HCT116 (cell line): ENCODE results near the gene BIN2. TPM values are rescaled to one million over a fixed set of nuclear protein-coding genes. Genes with fewer than 3 reads are reported as not detected.

ENCODE experiments used
- ATAC-seq: fragments of 200-7000 bp; cut with Tn5 transposase; 2 replicates; pipeline ENCODE4 v1.9.1; 2020; ENCODE audit warnings: mild to moderate bottlenecking, moderate library complexity
- BruUV-seq: library from RNA; stranded (reverse); fragments of 400-500 nt; replicated peaks from 2 replicates; lab custom pipeline; 2021; lab: Mats Ljungman, UMichigan
- CTCF ChIA-PET: fragments of 300-600 bp; sonication (Branson Sonifier 250); formaldehyde crosslinking; loops from one replicate; lab custom pipeline; 2021; ENCODE audit warnings: antibody characterized with exemption; lab: Charles Lee
- POLR2A ChIA-PET: fragments of 300-600, 350-600 bp; sonication (Branson Sonifier 250); formaldehyde crosslinking; loops from one replicate; lab custom pipeline; 2021; ENCODE audit warnings: antibody characterized with exemption; lab: Charles Lee
- RAD21 ChIA-PET, 2 experiments: fragments of 300-600 bp; sonication (Branson Sonifier 250); formaldehyde crosslinking; loops; one replicate each; lab custom pipeline; 2023; ENCODE audit warnings: low total read pairs in 2 of 2; ENCODE audit not compliant: uncharacterized antibody in 2 of 2, unreplicated experiment in 2 of 2, low non-redundant PET in 1 of 2; lab: Charles Lee
- DNase-seq: peaks from one replicate; pipeline ENCODE4 v3.0.0-alpha.2; 2010; ENCODE audit warnings: low read depth, low spot score
- H2AFZ ChIP-seq: fragments of 200-600 bp; shearing (Covaris generic), sonication (generic); 2 replicates; pipeline ENCODE4 v1.6.1; 2017; ENCODE audit warnings: low read depth, mixed run types, mixed read lengths, antibody characterized with exemption, low read length; ENCODE audit not compliant: poor library complexity, severe bottlenecking
- H3K27ac ChIP-seq: 2 replicates; pipeline ENCODE4 v1.5.1; 2012; ENCODE audit warnings: low read depth, low read length
- H3K27me3 ChIP-seq: fragments of 200-600 bp; sonication (generic); 2 replicates; pipeline ENCODE4 v1.6.1; 2016; ENCODE audit warnings: mixed run types, low read length, mixed read lengths; ENCODE audit not compliant: insufficient read depth
- H3K36me3 ChIP-seq, 2 experiments: fragments of 200-500 bp in 1 of 2; fragments of 200-600 bp in 1 of 2; sonication (Bioruptor generic) in 1 of 2; sonication (generic) in 1 of 2; 2 replicates each; pipeline versions ENCODE4 v1.5.1 to v1.6.1; 2014 to 2016; ENCODE audit warnings: low read length in 2 of 2, inconsistent platforms in 1 of 2, mixed read lengths in 1 of 2, mixed run types in 1 of 2; ENCODE audit not compliant: insufficient read depth in 2 of 2, control insufficient read depth in 1 of 2
- H3K4me1 ChIP-seq, 2 experiments: fragments of 200-600 bp in 1 of 2; sonication (generic) in 1 of 2; 2 replicates each; pipeline versions ENCODE4 v1.5.1 to v1.6.1; 2012 to 2017; ENCODE audit warnings: low read length in 2 of 2, inconsistent platforms in 1 of 2, mild to moderate bottlenecking in 1 of 2, mixed read lengths in 1 of 2, mixed run types in 1 of 2, moderate library complexity in 1 of 2; ENCODE audit not compliant: insufficient read depth in 2 of 2, control insufficient read depth in 1 of 2
- H3K4me2 ChIP-seq: fragments of 200-600 bp; sonication (generic); 2 replicates; pipeline ENCODE4 v1.6.1; 2017; ENCODE audit warnings: mixed run types, low read length, mixed read lengths
- H3K4me3 ChIP-seq, 2 experiments: fragments of 200-600 bp in 1 of 2; sonication (generic) in 1 of 2; replicated peaks in 1 of 2; 2 replicates each; pipeline ENCODE4 v1.5.1; 2011 to 2016; ENCODE audit warnings: low read length in 2 of 2, control low read depth in 1 of 2, low read depth in 1 of 2, mild to moderate bottlenecking in 1 of 2, mixed read lengths in 1 of 2, mixed run types in 1 of 2
- H3K79me2 ChIP-seq: fragments of 200-600 bp; sonication (generic); 2 replicates; pipeline ENCODE4 v1.6.1; 2017; ENCODE audit warnings: mild to moderate bottlenecking, mixed run types, low read length, moderate library complexity, mixed read lengths; ENCODE audit not compliant: insufficient read depth
- H3K9ac ChIP-seq: fragments of 200-600 bp; sonication (generic); 2 replicates; pipeline ENCODE4 v1.6.1; 2016; ENCODE audit warnings: low read length, mixed read lengths
- H3K9me2 ChIP-seq: fragments of 200-600 bp; sonication (generic), shearing (Covaris generic); 2 replicates; pipeline ENCODE4 v1.6.1; 2017; ENCODE audit warnings: mixed run types, mild to moderate bottlenecking, moderate library complexity; ENCODE audit not compliant: insufficient read depth
- H3K9me3 ChIP-seq, 2 experiments: fragments of 200-500 bp in 1 of 2; fragments of 200-600 bp in 1 of 2; sonication (Bioruptor generic) in 1 of 2; sonication (generic) in 1 of 2; 2 replicates each; pipeline ENCODE4 v1.6.1; 2014 to 2017; ENCODE audit warnings: low read length in 2 of 2, mixed read lengths in 2 of 2, inconsistent platforms in 1 of 2, low read depth in 1 of 2, mild to moderate bottlenecking in 1 of 2, mixed run types in 1 of 2, moderate library complexity in 1 of 2; ENCODE audit not compliant: control insufficient read depth in 1 of 2, insufficient read depth in 1 of 2
- H4K20me1 ChIP-seq: fragments of 200-600 bp; sonication (generic), shearing (Covaris generic); 2 replicates; pipeline ENCODE4 v1.6.1; 2017; ENCODE audit warnings: mixed run types, mild to moderate bottlenecking, moderate library complexity; ENCODE audit not compliant: insufficient read depth
- CEBPB ChIP-seq: IDR thresholded peaks from 2 replicates; pipeline ENCODE4 v1.6.1; 2012; ENCODE audit warnings: low read depth
- EZH2phosphoT487 ChIP-seq: fragments of 200-600 bp; IDR thresholded peaks from 2 replicates; pipeline ENCODE4 v1.6.1; 2018; ENCODE audit warnings: antibody characterized with exemption, borderline replicate concordance
- FOSL1 ChIP-seq: IDR thresholded peaks from 2 replicates; pipeline ENCODE4 v1.6.1; 2012; ENCODE audit warnings: low read depth
- RAD21 ChIP-seq: IDR thresholded peaks from 2 replicates; pipeline ENCODE4 v1.6.1; 2012; ENCODE audit warnings: low read depth, mild to moderate bottlenecking
- SIN3A ChIP-seq: IDR thresholded peaks from 2 replicates; pipeline ENCODE4 v1.6.1; 2012; ENCODE audit warnings: low read depth
- SP1 ChIP-seq: IDR thresholded peaks from 2 replicates; pipeline ENCODE4 v1.6.1; 2012; ENCODE audit warnings: low read depth
- SRF ChIP-seq: IDR thresholded peaks from 2 replicates; pipeline ENCODE4 v1.6.1; 2012; ENCODE audit warnings: low read depth
- TCF7L2 ChIP-seq: IDR thresholded peaks from 2 replicates; pipeline ENCODE4 v1.7.0; 2011; ENCODE audit warnings: borderline replicate concordance, inconsistent platforms; ENCODE audit not compliant: insufficient read depth, insufficient read length; ENCODE audit errors: extremely low read depth
- YY1 ChIP-seq: IDR thresholded peaks from 2 replicates; pipeline ENCODE4 v1.6.1; 2011; ENCODE audit warnings: low read length, low read depth, moderate library complexity, mild to moderate bottlenecking; ENCODE audit not compliant: insufficient replicate concordance; ENCODE audit errors: extremely low read depth
- ZBTB33 ChIP-seq: IDR thresholded peaks from 2 replicates; pipeline ENCODE4 v1.6.1; 2011; ENCODE audit warnings: mild to moderate bottlenecking, low read length, moderate library complexity; ENCODE audit not compliant: insufficient replicate concordance; ENCODE audit errors: extremely low read depth
- ZFX ChIP-seq: fragments of 450-650 bp; IDR thresholded peaks from 2 replicates; pipeline ENCODE4 v1.6.1; 2017
- intact Hi-C: fragments of 100-400 bp; cut with micrococcal nuclease; formaldehyde crosslinking; loops from 2 replicates; pipeline ENCODE4 v1.10.0; 2022
- total RNA-seq: library from RNA; stranded (reverse); gene quantifications from one replicate; pipeline ENCODE4 v1.2.1, GENCODE V29; 2021; ENCODE audit not compliant: unreplicated experiment
- TF ChIP-seq, protein P1 (sequence below): IDR thresholded peaks from 2 replicates; pipeline ENCODE4 v1.6.1; 2012

BIN2 gene
- total RNA-seq, 1 experiment from 2014 or later = 0.22 TPM

GRCh38 chr12:51330186-51330585 is 6.2 kb upstream of the BIN2 start:
- no peaks in the 10 kb centered on the region for H3K9me2 ChIP-seq
- POLR2A ChIA-PET = no interaction called here
- H3K27ac ChIP-seq = no peak overlapping the region
- H3K4me1 ChIP-seq = peaks cover 0 to 4% of the 10 kb centered on the region in 2 experiments; a peak in 1 of 4 replicates
- no peak overlapping the region for H3K9ac ChIP-seq
- RAD21 ChIA-PET = no interaction called here
- H3K79me2 ChIP-seq = no peaks in the 10 kb centered on the region
- BruUV-seq = no TSS peak
- no peaks in the 10 kb centered on the region for H4K20me1 ChIP-seq
- H2AFZ ChIP-seq = no peak overlapping the region
- H3K27me3 ChIP-seq = no peaks in the 10 kb centered on the region
- no peak for TF ChIP-seq YY1
- TF ChIP-seq SP1 = no peak
- no peak for TF ChIP-seq ZFX
- TF ChIP-seq RAD21 = no peak
- TF ChIP-seq SRF = no peak
- no peak for ATAC-seq
- no peaks in the 10 kb centered on the region for H3K36me3 ChIP-seq
- CTCF ChIA-PET = interaction anchor here (2.1 kb wide), 1 partner anchor 10 kb away, joined by 7 read pairs; no protein-coding TSS in a partner anchor
- no peak overlapping the region for H3K4me2 ChIP-seq
- DNase-seq = no peak
- intact Hi-C loops = no loop called here
- H3K9me3 ChIP-seq = no peaks in the 10 kb centered on the region
- no peak overlapping the region for H3K4me3 ChIP-seq

DNA sequence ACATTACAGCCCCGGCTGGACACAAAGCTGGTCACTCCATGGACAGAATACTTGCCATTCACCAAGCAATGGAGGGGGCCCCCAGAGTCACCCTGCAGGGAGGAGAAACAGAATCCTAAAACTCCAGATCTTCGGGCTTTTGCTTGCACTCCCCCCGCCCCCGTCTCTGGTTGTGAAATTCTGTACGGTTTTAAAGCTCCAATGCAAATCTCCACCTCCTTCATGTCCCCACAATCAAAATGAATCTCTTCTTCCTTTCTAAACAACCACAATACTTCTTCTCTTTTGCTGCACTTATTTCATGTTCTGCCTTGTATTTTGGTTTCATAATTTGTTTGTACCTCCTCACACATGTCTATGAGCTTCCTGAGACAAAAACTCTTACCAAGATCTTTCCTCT is 5.8 kb upstream of the BIN2 start:
- Histone ChIP-seq H3K9me2 (no peaks in the 10 kb centered on the region), H4K20me1 (no peaks in the 10 kb centered on the region), H3K27ac (no peak overlapping the region), H3K36me3 (no peaks in the 10 kb centered on the region), H3K4me3 (no peak overlapping the region), H3K9me3 (no peaks in the 10 kb centered on the region), H2AFZ (no peak overlapping the region)
- intact Hi-C loops = no loop called here
- ChIA-PET POLR2A (no interaction called here), RAD21 (no interaction called here), CTCF (no interaction called here)
- ATAC-seq = no peak
- TF ChIP-seq SIN3A = no peak
- TF ChIP-seq, protein P1, sequence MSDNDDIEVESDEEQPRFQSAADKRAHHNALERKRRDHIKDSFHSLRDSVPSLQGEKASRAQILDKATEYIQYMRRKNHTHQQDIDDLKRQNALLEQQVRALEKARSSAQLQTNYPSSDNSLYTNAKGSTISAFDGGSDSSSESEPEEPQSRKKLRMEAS = no peak
- no peak for TF ChIP-seq SRF
- TF ChIP-seq ZBTB33 = no peak
- TF ChIP-seq YY1 = no peak
- no peak for TF ChIP-seq CEBPB
- TF ChIP-seq EZH2phosphoT487 = no peak
- no peak for TF ChIP-seq TCF7L2
- TF ChIP-seq FOSL1 = no peak
- TF ChIP-seq, all 23 proteins: peak for 0
- Histone ChIP-seq H3K9ac (no peak overlapping the region), H3K4me1 (peaks cover 0 to 4% of the 10 kb centered on the region in 2 experiments; a peak in 1 of 4 replicates), H3K4me2 (no peak overlapping the region), H3K79me2 (no peaks in the 10 kb centered on the region), H3K27me3 (no peaks in the 10 kb centered on the region)
- no peak for DNase-seq
- no TSS peak for BruUV-seq
